NB4 (cell line): ENCODE results near the gene ID2.

Source experiments
- DNase-seq: peaks from one replicate; pipeline ENCODE4 v3.0.0; 2010; ENCODE audit warnings: low read depth
- H3K4me3 ChIP-seq: one replicate; pipeline ENCODE4 v1.5.1; 2011; ENCODE audit warnings: mild to moderate bottlenecking, low read depth, low read length, moderate library complexity
- MYC ChIP-seq: IDR thresholded peaks from 2 replicates; pipeline ENCODE4 v1.6.1; 2011; ENCODE audit warnings: low read depth, low read length
- POLR2A ChIP-seq: IDR thresholded peaks from 2 replicates; pipeline ENCODE4 v1.6.1; 2011; ENCODE audit warnings: mild to moderate bottlenecking; ENCODE audit not compliant: insufficient read length; ENCODE audit errors: extremely low read depth
- TF ChIP-seq, protein P1 (sequence below): IDR thresholded peaks from 2 replicates; pipeline ENCODE4 v1.6.1; 2011; ENCODE audit warnings: low read depth, low read length
- TF ChIP-seq, protein P2 (sequence below): IDR thresholded peaks from one replicate; pipeline ENCODE4 v1.5.1; 2012; ENCODE audit warnings: low read depth, low read length

Gene ID2

DNA sequence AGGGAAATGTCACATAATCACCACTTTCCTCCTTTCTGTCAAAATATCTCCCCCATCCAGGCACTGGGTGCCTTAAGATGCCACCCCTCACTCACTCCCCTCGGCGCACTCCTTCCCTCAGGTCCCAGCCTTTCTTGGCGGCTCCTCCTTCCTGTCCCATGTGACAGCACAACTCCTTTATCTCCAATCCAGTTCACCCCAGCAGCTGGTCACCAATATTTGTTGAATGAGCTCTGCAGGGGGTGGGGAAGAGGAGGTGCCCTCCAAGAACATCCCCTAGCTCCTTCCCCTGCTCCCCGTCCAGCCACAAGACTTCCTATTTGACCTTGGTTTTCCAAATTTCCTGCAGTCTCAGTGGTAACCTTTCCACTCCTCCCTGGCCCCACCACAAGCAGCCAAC is 31.6 kb upstream of the ID2 start:
- TF ChIP-seq, protein P1, sequence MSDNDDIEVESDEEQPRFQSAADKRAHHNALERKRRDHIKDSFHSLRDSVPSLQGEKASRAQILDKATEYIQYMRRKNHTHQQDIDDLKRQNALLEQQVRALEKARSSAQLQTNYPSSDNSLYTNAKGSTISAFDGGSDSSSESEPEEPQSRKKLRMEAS, result no peak
- no peak for TF ChIP-seq MYC
- TF ChIP-seq, protein P2, sequence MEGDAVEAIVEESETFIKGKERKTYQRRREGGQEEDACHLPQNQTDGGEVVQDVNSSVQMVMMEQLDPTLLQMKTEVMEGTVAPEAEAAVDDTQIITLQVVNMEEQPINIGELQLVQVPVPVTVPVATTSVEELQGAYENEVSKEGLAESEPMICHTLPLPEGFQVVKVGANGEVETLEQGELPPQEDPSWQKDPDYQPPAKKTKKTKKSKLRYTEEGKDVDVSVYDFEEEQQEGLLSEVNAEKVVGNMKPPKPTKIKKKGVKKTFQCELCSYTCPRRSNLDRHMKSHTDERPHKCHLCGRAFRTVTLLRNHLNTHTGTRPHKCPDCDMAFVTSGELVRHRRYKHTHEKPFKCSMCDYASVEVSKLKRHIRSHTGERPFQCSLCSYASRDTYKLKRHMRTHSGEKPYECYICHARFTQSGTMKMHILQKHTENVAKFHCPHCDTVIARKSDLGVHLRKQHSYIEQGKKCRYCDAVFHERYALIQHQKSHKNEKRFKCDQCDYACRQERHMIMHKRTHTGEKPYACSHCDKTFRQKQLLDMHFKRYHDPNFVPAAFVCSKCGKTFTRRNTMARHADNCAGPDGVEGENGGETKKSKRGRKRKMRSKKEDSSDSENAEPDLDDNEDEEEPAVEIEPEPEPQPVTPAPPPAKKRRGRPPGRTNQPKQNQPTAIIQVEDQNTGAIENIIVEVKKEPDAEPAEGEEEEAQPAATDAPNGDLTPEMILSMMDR, result no peak
- no peak for TF ChIP-seq POLR2A
- no peak for DNase-seq
- no peak overlapping the region for H3K4me3 ChIP-seq

DNA sequence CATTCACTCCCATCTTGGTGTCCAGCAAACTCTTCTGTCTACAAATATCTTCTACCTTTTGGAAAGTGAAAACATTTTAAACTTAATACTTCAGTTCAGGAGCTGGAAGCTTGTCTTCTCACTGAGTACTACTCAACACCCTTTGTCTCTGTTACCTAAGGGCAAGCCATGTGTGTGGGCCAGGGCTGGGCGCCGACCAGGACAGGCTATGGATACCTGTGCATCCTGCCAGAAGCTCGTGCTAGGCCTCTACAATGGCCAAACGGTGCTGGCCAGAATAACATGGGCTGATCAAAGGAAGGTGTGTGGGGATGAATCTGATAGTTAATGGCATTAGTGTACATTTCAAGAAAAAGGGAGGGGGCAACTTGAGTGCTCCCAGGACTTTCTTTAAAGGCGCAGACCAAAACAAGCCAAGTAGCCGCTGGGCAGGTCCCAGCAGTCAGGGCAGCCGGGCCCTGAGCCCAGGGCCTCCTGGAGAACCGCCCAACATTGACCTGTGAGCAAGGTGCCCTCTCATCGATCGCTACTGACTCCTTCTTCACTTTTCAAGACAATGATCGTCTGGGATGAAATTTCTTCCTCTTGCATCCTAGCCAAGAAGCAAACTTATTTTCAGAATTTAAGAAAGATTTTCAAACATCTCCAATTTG is 29.0 kb upstream of the ID2 start:
- no peak overlapping the region for H3K4me3 ChIP-seq
- DNase-seq, result no peak
- TF ChIP-seq, protein P2, result no peak
- TF ChIP-seq, protein P1, result no peak
- no peak for TF ChIP-seq POLR2A
- TF ChIP-seq MYC, result no peak

DNA sequence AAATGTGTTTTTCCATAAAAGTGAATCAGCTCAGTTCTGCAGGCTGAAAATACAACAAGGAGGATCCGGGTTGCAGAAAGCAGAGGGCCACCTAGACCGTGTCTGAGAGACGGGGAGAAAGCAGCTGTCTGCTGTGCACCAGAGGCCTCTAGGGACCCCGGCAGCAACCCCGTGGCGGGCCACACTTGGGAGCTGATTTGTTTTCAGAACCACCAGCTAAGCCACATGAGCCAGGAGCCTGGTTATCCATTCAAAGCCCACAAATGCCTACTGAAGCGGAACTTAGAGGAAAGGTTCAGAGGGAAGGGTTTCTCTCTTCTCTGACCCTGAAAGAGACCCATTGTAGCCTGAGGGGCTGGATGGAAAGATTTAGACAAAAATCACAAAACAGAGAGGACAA is 28.4 kb upstream of the ID2 start:
- TF ChIP-seq MYC, result no peak
- no peak overlapping the region for H3K4me3 ChIP-seq
- peak; percentile 26 for DNase-seq

DNA sequence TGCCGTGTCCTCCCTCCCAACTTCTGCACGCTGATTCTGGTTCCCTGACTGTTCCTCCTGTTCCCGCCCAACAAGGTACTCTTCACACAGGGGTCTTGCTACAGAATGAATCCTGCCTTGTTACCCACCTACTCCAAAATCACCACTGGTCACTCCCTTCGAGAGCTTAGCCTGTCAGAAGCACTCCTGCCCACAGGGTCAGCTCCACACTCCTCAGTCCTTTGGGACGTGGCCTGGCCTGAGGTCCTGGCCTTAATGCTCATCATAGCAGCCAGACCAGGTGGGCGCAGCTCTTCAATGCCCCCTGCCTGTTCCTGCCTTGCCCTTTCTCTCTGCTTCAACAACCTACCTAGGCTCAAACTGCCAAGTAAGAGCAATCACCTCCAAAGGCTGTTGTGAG is 27.8 kb upstream of the ID2 start:
- TF ChIP-seq, protein P1, result no peak
- TF ChIP-seq MYC (no peak), POLR2A (no peak)
- TF ChIP-seq, protein P2, result no peak
- DNase-seq, result no peak
- no peak overlapping the region for H3K4me3 ChIP-seq

DNA sequence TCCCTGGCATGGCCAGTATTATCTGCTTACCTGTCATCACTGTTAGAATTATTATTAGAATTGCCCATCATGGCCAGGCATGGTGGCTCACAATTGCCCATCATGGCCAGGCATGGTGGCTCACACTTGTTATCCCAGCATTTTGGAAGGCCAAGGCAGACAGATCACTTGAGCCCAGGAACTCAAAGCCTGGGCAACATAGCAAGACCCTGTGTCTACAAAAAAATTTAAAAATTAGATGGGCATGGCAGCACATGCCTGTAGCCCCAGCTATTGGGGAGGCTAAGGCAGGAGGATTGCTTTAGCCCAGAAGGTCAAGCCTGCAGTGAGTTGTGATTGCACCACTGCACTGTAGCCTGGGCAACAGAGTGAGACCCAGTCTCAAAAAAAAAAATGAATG is 27.4 kb upstream of the ID2 start:
- no peak for TF ChIP-seq MYC
- TF ChIP-seq, protein P1, result no peak
- TF ChIP-seq POLR2A, result no peak
- TF ChIP-seq, protein P2, result no peak
- no peak for DNase-seq
- H3K4me3 ChIP-seq, result no peak overlapping the region

DNA sequence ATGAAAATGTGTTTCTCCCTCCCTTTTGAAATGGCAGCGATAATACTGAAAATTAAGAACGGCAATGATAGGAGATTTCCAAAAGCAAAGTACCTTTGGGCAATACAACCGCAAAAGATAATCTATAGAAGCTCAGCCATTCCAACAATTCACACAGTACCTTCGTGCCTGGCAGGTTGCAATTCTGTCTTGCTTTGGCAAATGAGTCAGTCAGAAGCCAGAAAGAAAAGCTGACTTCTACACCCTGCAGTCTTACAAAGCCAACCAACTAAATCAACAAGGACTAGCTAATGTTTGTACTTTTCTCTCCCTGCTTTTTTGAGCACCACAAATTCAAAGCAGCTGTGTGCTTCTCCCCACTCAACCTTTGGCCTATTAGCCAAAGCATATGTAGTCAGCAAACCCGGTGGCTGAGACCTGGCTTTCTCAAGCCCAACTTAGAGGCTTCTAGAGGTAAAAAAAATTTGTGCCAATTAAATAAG is 25.7 kb upstream of the ID2 start:
- TF ChIP-seq POLR2A, result no peak
- TF ChIP-seq, protein P1, result no peak
- TF ChIP-seq MYC, result no peak
- TF ChIP-seq, protein P2, result no peak
- DNase-seq, result no peak
- H3K4me3 ChIP-seq, result no peak overlapping the region
